ENCODE results near the gene LZIC.

Gene LZIC

GRCh38 chr1:9910423-9911178, 32.6 kb downstream of the LZIC start:
- DNase-seq (ENCODE audit: low read depth) = peak; percentile 99

- no peak for DNase-seq (ENCODE audit: low read depth)
Observed at GRCh38 chr1:9910076-9910422, 33.1 kb downstream of the LZIC start, which contains the start of gene CTNNBIP1. Gene CTNNBIP1 (minus strand): TSS chr1:9910269. CDS start chr1:9872064, 38,205 bp downstream.

GRCh38 chr1:9909234-9910046, 33.8 kb downstream of the LZIC start:
- no peak for DNase-seq (ENCODE audit: low read depth)

GRCh38 chr1:9908871-9909233, 34.3 kb downstream of the LZIC start:
- no peak for DNase-seq (ENCODE audit: low read depth)

GRCh38 chr1:9907441-9907840, 35.8 kb downstream of the LZIC start:
- DNase-seq (ENCODE audit: low read depth) = no peak

GRCh38 chr1:9906466-9906865, 36.7 kb downstream of the LZIC start:
- DNase-seq (ENCODE audit: low read depth) = no peak

- no peak for DNase-seq (ENCODE audit: low read depth)
Observed at GRCh38 chr1:9905010-9905409, 38.2 kb downstream of the LZIC start.

- no peak for DNase-seq (ENCODE audit: low read depth)
Observed at GRCh38 chr1:9904596-9904995, 38.6 kb downstream of the LZIC start.

- DNase-seq (ENCODE audit: low read depth) = no peak
Observed at GRCh38 chr1:9903801-9904527, 39.2 kb downstream of the LZIC start.

- no peak for DNase-seq (ENCODE audit: low read depth)
Observed at GRCh38 chr1:9902060-9902452, 41.1 kb downstream of the LZIC start.

GRCh38 chr1:9901148-9902059, 41.8 kb downstream of the LZIC start:
- no peak for DNase-seq (ENCODE audit: low read depth)

- DNase-seq (ENCODE audit: low read depth) = peak; percentile 80
Observed at GRCh38 chr1:9900142-9901043, 42.8 kb downstream of the LZIC start.

GRCh38 chr1:9894115-9894514, 49.1 kb downstream of the LZIC start:
- DNase-seq (ENCODE audit: low read depth) = no peak

- DNase-seq (ENCODE audit: low read depth) = no peak
Observed at GRCh38 chr1:9892563-9893528, 50.3 kb downstream of the LZIC start.

- no peak for DNase-seq (ENCODE audit: low read depth)
Observed at GRCh38 chr1:9891207-9891606, 52.0 kb downstream of the LZIC start.

GRCh38 chr1:9890224-9890731, 52.9 kb downstream of the LZIC start:
- DNase-seq (ENCODE audit: low read depth) = no peak

GRCh38 chr1:9889411-9889810, 53.8 kb downstream of the LZIC start:
- no peak for DNase-seq (ENCODE audit: low read depth)

GRCh38 chr1:9888886-9889285, 54.3 kb downstream of the LZIC start:
- no peak for DNase-seq (ENCODE audit: low read depth)

- DNase-seq (ENCODE audit: low read depth) = no peak
Observed at GRCh38 chr1:9887070-9887469, 56.1 kb downstream of the LZIC start.
